HEK293 (cell line): ENCODE data around the gene ARMC3.

ENCODE experiments used
- GLI4 ChIP-seq: fragments of 450-650 bp; formaldehyde crosslinking; IDR thresholded peaks from 2 replicates; pipeline ENCODE4 v1.5.1; 2016; ENCODE audit warnings: missing biosample characterization, missing genetic modification characterization
- GLIS2 ChIP-seq: fragments of 450-650 bp; formaldehyde crosslinking; IDR thresholded peaks from 2 replicates; pipeline ENCODE4 v1.5.1; 2016; ENCODE audit warnings: missing biosample characterization, missing genetic modification characterization
- KLF1 ChIP-seq: fragments of 450-650 bp; formaldehyde crosslinking; IDR thresholded peaks from 2 replicates; pipeline ENCODE4 v1.5.1; 2016; ENCODE audit warnings: missing biosample characterization, missing genetic modification characterization
- TCF7L2 ChIP-seq: IDR thresholded peaks from 2 replicates; pipeline ENCODE4 v1.6.1; 2011; ENCODE audit warnings: low read depth, mild to moderate bottlenecking, inconsistent platforms, low read length, moderate library complexity, borderline replicate concordance
- ZFHX2 ChIP-seq: fragments of 450-650 bp; formaldehyde crosslinking; conservative IDR thresholded peaks from 2 replicates; pipeline ENCODE4 v1.5.1; 2016; ENCODE audit warnings: missing biosample characterization, missing genetic modification characterization
- ZNF24 ChIP-seq: fragments of 450-650 bp; formaldehyde crosslinking; IDR thresholded peaks from 2 replicates; pipeline ENCODE4 v1.5.1; 2016; ENCODE audit warnings: missing biosample characterization, missing genetic modification characterization
- ZNF274 ChIP-seq, 2 experiments: fragments of 200-500 bp in 1 of 2; fragments of 450-650 bp in 1 of 2; sonication (Bioruptor generic) in 1 of 2; formaldehyde crosslinking in 1 of 2; IDR thresholded peaks; 2 replicates each; pipeline versions ENCODE4 v1.5.1 to v1.6.1; 2014 to 2016; ENCODE audit warnings: borderline replicate concordance in 1 of 2, inconsistent platforms in 1 of 2, low read length in 1 of 2, missing biosample characterization in 1 of 2, missing genetic modification characterization in 1 of 2
- ZNF341 ChIP-seq: fragments of 450-650 bp; formaldehyde crosslinking; IDR thresholded peaks from 2 replicates; pipeline ENCODE4; 2016; ENCODE audit warnings: low read depth, missing biosample characterization, missing genetic modification characterization
- ZSCAN30 ChIP-seq: fragments of 450-650 bp; IDR thresholded peaks from 2 replicates; pipeline ENCODE4 v1.5.1; 2018; ENCODE audit warnings: missing biosample characterization, mild to moderate bottlenecking, missing genetic modification characterization, moderate library complexity
- TF ChIP-seq, protein P1 (sequence below): IDR thresholded peaks from 2 replicates; pipeline ENCODE4 v1.6.1; 2011; ENCODE audit warnings: mild to moderate bottlenecking, low read depth, low read length, borderline replicate concordance
- TF ChIP-seq, protein P2 (sequence below): fragments of 450-650 bp; formaldehyde crosslinking; IDR thresholded peaks from 2 replicates; pipeline ENCODE4 v1.5.1; 2016; ENCODE audit warnings: missing biosample characterization, missing genetic modification characterization, low read depth
- TF ChIP-seq, protein P3 (sequence below): fragments of 450-650 bp; formaldehyde crosslinking; IDR thresholded peaks from 2 replicates; pipeline ENCODE4 v1.5.1; 2016; ENCODE audit warnings: missing biosample characterization, missing genetic modification characterization
- TF ChIP-seq, protein P4 (sequence below): fragments of 450-650 bp; formaldehyde crosslinking; IDR thresholded peaks from 2 replicates; pipeline ENCODE4 v1.5.1; 2016; ENCODE audit warnings: missing biosample characterization, missing genetic modification characterization
- TF ChIP-seq, protein P5 (sequence below): fragments of 450-650 bp; formaldehyde crosslinking; IDR thresholded peaks from 2 replicates; pipeline ENCODE4 v1.5.1; 2017; ENCODE audit warnings: missing biosample characterization, missing genetic modification characterization

DNA sequence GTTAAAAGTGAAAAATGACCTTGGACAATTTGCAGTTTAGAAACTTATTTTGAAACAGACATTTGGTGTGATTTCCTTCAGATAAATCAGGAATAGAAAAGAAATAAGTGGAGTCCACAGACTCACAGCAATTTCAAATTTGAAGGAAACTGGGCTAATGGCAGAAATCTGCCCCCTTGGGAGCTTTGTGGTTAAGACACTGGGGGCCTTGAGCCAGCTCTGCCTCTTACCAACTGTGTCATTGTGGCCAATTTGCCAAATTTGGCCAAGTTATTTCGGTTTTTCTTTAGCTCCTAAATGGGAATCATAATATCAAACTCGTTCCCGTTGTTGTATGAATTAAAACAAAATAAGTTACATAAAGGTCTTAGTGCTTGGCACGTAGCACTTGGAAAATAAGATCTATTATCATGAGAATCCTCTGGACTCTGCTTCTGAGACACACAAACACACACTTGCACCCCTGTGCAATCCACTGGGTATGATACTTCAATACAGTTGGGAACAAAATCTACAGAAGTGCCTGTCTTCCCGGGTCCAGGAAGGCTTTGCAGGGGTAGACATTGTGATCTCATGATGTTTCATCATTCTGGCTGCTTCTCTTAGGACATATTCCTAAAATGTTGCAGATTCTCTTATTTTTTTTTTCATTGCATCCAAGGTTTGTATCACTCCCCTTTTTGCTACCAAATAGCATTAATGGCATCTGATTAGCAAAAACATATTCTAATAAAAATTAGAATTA lies 4.9 kb downstream of the ARMC3 start:
- TF ChIP-seq ZNF274 (IDR thresholded peaks at IDR 0.05; ENCODE audit: low read length) (no peak), ZNF274 (tag by site-specific recombination; IDR thresholded peaks at IDR 0.05; ENCODE audit: borderline replicate concordance) (no peak), KLF1 (tag by site-specific recombination) (no peak), ZNF341 (tag by site-specific recombination) (no peak), ZFHX2 (tag by site-specific recombination) (no peak), TCF7L2 (no peak), GLI4 (tag by site-specific recombination) (no peak), ZSCAN30 (tag by site-specific recombination) (no peak), GLIS2 (no peak), ZNF24 (no peak)
- TF ChIP-seq, protein P1, sequence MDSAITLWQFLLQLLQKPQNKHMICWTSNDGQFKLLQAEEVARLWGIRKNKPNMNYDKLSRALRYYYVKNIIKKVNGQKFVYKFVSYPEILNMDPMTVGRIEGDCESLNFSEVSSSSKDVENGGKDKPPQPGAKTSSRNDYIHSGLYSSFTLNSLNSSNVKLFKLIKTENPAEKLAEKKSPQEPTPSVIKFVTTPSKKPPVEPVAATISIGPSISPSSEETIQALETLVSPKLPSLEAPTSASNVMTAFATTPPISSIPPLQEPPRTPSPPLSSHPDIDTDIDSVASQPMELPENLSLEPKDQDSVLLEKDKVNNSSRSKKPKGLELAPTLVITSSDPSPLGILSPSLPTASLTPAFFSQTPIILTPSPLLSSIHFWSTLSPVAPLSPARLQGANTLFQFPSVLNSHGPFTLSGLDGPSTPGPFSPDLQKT = no peak
- TF ChIP-seq, protein P2, sequence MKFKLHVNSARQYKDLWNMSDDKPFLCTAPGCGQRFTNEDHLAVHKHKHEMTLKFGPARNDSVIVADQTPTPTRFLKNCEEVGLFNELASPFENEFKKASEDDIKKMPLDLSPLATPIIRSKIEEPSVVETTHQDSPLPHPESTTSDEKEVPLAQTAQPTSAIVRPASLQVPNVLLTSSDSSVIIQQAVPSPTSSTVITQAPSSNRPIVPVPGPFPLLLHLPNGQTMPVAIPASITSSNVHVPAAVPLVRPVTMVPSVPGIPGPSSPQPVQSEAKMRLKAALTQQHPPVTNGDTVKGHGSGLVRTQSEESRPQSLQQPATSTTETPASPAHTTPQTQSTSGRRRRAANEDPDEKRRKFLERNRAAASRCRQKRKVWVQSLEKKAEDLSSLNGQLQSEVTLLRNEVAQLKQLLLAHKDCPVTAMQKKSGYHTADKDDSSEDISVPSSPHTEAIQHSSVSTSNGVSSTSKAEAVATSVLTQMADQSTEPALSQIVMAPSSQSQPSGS (tag by site-specific recombination) = no peak
- TF ChIP-seq, protein P3, sequence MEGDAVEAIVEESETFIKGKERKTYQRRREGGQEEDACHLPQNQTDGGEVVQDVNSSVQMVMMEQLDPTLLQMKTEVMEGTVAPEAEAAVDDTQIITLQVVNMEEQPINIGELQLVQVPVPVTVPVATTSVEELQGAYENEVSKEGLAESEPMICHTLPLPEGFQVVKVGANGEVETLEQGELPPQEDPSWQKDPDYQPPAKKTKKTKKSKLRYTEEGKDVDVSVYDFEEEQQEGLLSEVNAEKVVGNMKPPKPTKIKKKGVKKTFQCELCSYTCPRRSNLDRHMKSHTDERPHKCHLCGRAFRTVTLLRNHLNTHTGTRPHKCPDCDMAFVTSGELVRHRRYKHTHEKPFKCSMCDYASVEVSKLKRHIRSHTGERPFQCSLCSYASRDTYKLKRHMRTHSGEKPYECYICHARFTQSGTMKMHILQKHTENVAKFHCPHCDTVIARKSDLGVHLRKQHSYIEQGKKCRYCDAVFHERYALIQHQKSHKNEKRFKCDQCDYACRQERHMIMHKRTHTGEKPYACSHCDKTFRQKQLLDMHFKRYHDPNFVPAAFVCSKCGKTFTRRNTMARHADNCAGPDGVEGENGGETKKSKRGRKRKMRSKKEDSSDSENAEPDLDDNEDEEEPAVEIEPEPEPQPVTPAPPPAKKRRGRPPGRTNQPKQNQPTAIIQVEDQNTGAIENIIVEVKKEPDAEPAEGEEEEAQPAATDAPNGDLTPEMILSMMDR (tag by site-specific recombination) = no peak
- TF ChIP-seq, protein P4, sequence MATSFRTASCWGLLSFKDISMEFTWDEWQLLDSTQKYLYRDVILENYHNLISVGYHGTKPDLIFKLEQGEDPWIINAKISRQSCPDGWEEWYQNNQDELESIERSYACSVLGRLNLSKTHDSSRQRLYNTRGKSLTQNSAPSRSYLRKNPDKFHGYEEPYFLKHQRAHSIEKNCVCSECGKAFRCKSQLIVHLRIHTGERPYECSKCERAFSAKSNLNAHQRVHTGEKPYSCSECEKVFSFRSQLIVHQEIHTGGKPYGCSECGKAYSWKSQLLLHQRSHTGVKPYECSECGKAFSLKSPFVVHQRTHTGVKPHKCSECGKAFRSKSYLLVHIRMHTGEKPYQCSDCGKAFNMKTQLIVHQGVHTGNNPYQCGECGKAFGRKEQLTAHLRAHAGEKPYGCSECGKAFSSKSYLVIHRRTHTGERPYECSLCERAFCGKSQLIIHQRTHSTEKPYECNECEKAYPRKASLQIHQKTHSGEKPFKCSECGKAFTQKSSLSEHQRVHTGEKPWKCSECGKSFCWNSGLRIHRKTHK = no peak
- TF ChIP-seq, protein P5, sequence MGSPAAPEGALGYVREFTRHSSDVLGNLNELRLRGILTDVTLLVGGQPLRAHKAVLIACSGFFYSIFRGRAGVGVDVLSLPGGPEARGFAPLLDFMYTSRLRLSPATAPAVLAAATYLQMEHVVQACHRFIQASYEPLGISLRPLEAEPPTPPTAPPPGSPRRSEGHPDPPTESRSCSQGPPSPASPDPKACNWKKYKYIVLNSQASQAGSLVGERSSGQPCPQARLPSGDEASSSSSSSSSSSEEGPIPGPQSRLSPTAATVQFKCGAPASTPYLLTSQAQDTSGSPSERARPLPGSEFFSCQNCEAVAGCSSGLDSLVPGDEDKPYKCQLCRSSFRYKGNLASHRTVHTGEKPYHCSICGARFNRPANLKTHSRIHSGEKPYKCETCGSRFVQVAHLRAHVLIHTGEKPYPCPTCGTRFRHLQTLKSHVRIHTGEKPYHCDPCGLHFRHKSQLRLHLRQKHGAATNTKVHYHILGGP = no peak
